HG03571 (cell line): Measurements from ENCODE around the gene JAML.

Source experiments
- ATAC-seq: cut with Tn5 transposase; IDR thresholded peaks from one replicate; pipeline ENCODE4 v1.9.1; 2021; ENCODE audit not compliant: unreplicated experiment

The JAML gene, protein sequence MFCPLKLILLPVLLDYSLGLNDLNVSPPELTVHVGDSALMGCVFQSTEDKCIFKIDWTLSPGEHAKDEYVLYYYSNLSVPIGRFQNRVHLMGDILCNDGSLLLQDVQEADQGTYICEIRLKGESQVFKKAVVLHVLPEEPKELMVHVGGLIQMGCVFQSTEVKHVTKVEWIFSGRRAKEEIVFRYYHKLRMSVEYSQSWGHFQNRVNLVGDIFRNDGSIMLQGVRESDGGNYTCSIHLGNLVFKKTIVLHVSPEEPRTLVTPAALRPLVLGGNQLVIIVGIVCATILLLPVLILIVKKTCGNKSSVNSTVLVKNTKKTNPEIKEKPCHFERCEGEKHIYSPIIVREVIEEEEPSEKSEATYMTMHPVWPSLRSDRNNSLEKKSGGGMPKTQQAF

DNA sequence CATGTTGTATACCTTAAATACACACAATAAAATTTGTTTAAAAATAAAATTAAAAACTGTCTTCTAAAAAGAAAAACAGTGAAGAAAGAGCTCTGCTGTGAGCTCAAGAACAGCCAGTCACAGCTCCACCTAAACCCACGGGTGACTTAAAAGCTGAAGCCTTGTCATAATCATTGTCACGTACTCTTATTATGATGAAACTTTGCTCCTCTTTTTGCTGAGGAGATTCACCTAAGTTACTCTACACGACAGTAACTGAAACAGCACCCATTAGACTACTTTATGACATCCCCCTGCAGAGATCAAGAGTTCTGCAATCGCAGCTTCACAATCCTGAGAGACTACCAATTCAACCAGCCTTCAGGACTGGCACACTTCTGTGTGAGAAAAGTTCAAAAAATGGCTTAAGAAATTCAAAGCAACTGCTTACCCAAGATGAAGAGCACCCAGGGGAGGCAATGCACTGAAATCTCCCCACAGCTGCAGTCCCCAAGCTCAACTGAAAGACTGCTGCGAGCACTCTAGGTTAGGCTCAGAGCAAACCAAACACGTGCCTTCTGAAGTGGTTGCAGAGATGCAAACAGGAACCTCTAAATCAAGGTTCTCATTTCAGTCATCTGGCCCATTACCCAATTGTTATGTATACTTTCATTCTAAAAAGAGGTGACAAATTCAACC, at the start of gene JAML:
Gene JAML (minus strand): TSS at position 501 of the 678 bp plus-strand sequence. CDS start 10,145 bp downstream, outside the sequence.
- ATAC-seq = no peak

DNA sequence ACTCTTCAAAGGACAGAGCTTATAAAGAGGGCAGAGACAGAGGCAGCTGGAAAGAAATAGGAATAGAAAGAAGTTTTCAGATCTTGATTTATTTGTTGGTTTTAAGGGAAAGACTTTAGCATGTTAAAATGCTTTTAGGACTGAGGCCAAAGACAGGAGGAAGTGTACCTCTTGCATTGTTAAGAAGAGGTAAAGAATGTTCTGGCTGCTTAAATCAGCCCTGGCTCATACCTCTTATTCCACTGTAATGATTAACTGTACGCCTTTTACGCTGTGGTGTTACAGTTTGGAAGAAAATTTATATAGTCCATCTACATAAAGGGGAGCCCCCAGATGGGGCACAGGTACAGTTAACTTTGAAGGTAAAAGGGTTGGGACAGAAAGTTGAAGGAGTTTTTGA, 49.4 kb upstream of the JAML start:
- ATAC-seq = no peak

DNA sequence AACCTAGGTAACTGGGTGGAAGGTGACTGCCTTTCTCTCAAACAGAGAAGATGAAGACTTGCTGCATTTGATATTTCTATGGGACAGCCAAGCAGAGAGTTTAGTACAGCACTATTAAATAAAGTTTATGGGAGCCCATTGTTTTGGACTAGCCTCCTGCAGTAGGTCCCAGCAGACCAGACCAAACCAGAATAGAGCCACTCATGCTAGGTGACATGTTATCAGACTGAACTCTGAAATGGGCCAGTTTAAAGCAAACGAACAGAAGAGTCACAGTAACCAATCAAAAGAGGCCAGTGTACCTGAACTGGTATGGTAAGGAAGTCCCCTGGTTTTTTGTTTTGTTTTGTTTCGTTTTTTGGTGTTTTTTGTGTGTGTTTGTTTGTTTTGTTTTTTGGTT, 47.2 kb upstream of the JAML start:
- ATAC-seq = no peak

DNA sequence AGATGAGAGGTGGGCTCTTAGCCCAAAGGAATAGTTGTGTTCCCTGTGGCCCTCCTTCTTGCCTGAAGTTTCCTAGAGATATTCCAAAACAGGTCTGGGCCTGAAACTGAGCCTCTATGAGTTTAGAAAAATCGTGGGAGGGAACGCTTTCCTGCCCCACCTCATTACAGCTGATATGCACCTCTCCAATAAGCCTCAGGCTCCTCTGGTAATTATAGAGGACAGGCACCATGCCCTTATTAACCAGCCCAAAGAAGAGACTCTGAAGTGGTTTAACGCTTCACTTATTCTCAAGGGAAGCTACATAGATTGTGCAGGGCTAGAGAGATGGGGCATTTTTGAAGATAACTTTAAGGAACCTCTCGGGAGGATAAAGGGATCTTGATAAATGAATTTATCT, 42.7 kb upstream of the JAML start:
- ATAC-seq = no peak

DNA sequence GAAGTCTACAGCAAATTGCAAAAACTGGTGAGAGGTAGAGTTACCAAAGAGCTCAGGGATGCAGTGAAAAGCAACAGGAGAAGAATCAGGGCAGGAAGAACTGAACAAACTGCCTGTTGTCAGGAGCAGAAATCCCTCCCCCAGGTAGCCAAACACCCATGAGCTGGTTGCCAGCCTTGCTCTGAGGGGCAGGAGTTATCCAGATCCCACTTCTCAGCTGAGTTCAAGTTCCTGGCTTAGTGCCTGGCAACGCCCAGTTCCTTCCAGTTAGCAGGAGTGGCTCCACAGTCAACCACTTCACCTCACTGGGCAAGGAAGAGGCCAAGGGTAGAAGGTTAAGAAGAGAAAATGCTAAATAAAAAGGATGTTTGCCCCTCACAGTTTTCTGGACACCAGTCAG, 41.1 kb upstream of the JAML start:
- no peak for ATAC-seq

DNA sequence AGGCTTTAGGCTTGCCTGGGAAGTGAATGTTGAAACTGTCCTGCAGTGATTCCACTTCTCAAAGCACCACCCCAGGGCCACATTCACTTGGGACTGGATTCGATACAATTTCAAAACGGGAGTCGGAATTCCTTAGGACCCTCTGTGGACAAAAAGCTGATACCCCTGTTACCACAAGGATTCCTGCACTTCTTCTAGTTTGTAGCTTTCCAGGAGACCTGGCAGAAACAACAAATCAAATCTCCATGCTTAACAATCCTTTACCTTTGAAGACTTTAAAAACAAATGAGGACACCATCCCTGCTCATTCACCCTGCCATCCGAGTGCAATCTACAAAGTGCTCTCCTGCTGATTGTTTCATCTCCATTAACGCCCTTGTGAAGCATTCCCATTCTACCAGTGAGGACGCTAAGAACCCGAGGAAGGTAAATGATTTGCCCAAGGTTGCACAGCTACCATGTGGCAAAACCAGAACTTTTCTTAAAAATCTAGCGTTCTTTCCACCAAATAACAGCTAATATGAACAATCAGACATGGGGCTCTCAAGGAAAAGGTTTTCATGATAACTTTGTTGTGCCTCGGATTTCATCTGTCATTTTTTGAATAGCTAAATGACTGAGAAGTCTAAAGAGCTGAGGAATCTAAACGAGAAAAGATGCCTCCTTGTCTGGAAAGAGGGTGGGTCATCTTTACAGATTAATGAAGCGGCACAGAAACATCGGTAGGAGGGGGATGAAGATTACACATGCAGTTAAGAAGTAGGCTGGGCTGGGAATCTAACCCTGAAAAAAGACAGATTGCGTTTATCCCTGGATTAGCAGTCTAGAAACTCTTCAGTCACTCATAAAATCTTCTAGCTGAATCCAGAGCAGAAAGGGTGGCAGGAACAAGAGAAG, 40.0 kb upstream of the JAML start:
- no peak for ATAC-seq

DNA sequence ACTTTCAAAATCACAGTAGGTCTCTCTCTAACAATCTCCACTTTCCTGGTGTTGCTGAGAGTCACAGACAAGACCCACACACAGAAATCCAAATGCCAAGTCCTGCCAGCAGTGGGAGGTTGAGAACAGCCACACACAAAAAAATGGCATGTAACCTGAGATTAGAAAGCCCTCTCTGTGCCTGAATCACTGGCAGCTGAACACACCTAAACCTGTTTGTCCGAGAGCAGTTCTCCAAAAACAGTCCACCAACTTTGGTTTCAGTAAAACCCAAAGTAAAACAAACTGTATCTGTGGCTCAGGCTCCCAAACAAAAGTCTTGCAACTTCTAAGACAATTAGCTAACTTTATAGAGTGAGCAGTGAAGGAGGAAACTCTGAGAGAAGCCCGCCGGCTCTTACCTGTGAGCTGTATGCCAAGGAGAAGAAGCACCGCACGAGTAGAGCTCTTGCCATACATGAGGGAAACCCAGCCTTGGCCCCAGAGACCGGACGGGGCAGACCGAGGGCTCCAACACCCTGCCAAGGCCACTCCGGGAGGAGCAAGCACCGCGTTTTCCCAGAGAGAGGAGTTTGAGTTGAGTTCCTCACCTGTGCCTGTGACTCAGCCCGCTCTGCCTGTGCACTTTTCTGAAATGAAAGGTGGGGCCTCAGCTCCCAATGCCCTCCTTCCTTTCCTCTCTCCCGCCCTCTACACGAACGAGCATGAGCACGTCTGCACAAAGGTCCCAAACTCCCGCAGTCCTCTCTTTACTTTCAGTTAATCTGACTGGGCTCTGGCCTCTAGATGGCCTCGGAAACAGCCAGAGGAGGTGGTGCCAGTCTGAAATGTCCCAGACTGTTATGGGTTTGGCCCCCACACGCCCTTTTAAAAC, 39.1 kb upstream of the JAML start, which contains the start of gene MPZL2:
Gene MPZL2 (minus strand): TSS at position 603 of the 874 bp plus-strand sequence. CDS start 144 bp downstream, at position 459.
- no peak for ATAC-seq

DNA sequence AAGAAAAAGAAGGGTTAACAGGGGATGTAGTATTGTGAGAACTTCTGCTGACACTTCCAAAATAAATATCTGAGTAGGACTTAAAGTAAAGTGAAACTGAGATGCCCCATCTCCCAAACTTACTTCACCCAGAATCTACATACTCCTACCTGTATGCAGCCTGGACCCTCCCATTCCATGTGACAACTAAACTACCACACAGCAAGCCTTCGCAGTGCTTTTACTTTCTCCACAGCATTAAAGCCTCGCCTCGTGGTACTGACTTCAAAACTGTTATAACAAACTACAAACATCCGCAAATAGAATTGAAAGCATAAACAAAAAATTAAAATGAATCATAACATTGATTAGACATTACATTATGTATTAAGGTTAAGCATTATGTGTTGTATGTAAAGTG, 38.3 kb upstream of the JAML start:
- ATAC-seq = no peak

DNA sequence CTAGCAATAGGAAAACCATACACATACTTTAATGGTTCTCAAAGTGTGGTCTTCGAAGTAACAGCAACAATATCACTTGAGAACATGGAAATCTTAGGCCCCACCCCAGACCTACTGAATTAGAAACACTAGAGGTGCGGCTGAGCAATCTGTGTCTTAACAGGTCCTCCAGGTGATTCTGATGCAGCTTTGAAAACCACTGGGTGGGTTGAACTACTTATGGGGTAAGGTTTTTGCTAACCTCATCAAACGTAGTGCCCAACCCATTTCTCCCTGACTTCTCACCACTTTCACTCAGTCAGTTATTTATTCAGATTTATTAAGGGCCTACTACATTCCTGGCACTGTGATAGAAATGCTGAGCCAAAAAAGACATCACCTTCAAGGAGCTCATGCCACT, 35.5 kb upstream of the JAML start:
- no peak for ATAC-seq

DNA sequence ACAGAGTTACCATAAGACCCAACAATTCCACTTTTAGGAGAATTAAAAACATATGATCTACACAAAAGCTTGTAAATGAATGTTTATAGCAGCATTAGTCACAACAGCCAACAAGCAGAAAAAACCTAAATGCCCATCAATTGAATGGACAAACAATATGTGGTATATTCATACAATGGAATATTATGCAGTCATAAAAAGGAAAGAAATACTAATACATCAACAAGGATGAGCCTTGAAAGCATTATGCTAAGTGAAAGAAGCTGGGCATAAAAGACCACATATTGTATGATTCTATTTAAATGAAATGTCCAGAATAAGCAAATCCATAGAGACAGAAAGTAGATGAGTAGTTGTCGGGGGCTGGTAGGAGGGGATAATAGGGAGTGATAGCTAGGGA, 34.3 kb upstream of the JAML start:
- ATAC-seq = no peak

DNA sequence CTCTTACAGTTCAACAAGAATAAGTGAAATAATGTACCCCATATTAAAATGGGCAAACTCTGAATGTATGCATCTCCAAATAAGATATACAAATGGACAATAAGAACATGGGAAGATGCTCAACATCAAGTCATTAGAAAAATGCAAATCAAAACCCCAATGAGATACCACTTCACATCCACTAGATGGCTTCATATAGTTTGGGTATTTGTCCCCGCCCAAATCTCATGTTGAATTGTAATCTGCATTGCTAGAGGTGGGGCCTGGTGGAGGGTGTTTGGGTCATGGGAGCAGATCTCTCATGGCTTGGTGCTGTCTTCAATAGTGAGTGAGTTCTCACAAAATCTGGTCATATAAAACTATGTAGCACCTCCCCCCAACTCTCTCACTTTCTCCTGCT, 33.6 kb upstream of the JAML start:
- no peak for ATAC-seq

DNA sequence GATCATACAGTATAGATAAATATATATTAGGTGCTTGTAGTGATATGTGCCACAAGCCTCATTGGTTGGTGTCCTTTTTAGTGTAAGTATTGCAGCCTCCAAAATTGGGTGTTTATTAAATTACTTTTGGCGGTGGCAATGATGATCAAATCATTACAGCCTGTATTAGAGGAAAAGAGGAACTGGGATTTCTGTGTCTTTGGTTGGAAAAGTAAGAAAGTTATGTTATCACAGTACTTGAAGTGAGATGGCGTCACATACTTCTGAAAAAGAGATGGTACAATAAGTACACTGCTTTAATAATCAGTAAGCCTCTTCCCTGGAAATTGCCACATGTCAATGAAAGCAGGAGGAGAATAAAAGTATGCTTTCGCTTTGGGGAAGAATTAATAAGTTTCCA, 27.9 kb upstream of the JAML start:
- ATAC-seq = no peak

DNA sequence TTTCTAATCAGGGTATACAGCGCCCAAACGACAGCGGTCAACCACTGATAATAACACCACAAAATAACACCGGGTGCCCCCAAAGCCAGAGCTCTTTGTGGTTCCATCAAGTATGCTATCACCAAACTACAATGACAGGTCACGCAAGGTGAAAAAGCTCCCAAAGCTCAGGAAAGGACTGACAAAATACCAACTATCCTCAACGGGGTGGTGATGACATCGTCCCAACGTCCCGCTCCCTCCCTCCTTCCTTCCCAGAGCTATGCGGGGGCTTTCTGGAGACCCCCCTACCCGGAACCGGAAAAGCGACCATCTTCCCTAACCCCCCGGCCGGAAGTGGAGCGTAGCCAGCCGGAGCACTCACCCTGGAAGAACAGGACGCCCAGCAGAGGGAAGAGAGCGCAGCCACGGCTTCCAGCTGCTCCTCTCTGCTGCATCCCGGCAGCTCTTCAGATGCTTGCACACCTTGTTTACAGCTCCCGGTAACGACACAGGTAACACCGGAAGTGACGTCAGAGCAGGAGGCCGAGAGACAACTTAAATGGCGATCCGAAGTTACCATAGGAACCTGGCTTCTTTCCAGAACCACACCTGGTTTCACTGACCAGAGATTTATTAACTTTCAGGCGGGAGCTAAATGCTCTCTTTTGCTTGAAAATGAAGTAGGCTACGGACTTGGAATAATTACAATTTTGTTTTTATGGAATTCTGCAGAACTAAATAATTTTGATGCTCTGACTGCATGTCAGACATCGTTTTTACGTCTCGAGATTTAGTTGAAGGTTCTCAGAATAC, 27.2 kb upstream of the JAML start, which contains the start of gene MPZL3:
Gene MPZL3 (minus strand): TSS at position 508 of the 795 bp plus-strand sequence. CDS start 71 bp downstream, at position 437.
- peak; percentile 86 for ATAC-seq

DNA sequence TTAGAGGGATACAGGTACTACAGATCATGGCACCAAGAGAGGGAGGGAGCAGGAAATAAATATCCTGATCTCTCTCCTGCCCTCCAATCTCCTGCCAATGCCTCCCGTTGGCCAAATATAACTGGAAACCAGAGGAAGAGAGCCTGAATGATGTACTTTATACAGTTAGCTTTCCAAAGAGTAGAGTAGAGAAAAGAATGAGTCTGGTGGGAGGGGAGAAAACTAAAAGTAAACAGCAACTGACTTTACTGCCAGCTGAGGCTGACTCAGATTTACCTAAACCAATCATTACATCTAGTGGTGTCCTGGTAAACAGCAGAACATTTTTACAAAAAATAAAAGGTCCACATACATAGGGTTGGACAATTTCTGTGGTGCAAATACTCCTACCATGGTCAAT, 22.2 kb upstream of the JAML start:
- ATAC-seq = no peak

DNA sequence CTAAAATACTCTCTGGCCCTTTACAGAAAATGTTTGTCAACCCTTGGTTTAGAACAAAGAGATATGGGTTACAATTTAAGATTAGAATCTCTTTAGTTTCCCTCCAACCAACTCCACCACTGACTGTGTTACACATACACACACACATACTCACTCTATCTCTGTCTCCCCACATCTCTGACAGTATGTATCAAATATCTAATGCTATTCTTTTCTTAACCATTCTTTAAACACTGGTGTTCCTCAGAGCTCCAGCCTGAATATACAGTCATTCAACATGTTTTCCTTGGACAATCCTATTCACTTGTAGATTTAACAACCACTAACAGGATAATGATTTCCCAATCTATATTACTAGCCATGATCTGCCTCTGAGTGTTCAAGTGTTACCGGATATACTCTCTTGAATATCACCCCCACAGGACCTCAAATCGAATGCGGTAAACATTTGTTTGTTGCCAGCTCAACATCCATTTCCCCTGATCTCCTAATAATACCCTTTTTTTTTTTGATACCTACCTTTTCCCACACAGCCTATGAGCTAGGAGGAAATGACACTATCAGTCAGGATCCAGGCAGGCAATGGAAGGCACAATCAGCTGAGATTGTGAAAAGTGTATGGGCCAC, 21.2 kb upstream of the JAML start:
- ATAC-seq = no peak

DNA sequence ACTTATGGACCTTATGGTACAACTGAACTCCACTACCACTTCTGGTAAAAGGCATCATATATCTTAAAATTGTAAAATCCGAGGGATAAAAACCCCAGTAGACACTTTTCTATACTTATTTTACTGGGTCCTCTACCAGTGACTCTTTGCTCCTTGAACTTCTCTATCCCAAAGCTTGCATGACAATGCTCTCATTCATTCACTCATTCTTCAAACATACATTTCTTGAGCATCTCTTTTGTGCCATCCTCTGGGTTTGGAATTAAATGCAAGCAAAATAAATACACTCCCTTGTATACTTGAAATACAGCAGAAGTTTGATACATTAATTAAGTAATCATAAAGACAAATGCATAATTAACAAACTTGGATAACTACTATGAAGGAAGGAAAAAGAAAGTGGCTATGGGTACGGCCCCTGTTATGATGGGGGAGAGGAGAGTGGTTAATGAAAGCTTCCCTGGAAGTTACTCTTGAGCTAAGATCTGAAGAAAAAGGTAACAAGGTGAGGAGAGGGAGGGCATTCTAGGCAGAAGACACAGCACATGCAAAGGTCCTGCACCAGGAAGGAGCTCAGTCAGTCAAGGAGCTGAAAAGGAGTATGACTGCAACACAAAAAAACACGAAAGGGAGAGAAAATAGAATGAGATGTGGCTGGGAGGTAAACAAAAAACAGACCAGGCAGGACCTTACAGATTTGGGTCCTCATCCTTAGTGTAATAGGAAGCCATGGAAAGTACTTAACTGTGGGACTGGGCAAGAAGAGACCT, 19.4 kb upstream of the JAML start:
- no peak for ATAC-seq

DNA sequence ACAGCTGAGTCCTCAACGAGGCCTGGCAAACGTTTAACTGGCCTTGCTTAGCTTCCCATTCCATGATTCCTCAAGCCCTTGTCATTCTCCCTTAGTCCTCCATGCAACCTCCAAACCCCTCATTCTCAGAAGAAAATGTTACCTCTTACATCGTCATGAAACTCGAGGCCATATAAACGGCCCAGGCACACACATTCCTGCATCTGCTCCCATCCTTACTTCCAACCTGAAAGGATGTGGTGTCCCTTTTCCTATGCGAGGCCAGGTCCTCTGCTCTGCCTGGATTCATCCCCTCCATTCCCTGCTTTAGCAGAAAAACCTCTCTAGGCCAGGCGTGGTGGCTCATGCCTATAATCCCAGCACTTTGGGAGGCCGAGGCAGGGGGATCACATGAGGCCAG, 18.4 kb upstream of the JAML start:
- ATAC-seq = no peak

DNA sequence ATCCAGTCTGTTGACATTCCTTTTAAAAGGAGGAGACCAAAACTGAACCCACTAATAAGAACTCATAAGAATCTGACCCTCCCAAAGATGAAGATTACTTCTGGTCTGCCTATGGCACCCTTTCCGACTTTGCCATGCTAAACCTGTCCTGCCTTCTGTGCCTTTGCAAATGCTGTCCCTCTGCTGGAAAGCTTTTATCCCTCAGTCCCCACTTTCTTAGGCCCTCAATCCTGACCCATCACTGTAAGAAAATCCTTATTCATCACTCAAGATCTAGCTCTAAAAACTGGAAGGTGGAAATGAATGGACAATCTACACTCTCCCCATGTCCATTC, 16.9 kb upstream of the JAML start:
- no peak for ATAC-seq
